Gastroesophageal sphincter (tissue), 4 donors: ENCODE measurements around the gene OR8H1. TPM values are rescaled to one million over a fixed set of nuclear protein-coding genes. Genes with fewer than 3 reads are reported as not detected.

Source experiments
- ATAC-seq: fragments of 150-250 bp; one replicate; pipeline ENCODE4 v1.9.1; 2016; ENCODE audit warnings: mild to moderate bottlenecking, moderate library complexity
- H3K27ac ChIP-seq, 4 donors: fragments of 200-600 bp; sonication (generic) in 3 of 4; 1 replicate in 3 of 4; 2 replicates in 1 of 4; pipeline ENCODE4 v1.5.1; 2016 to 2019
- H3K27me3 ChIP-seq: fragments of 200-600 bp; sonication (generic); one replicate; pipeline ENCODE4 v1.5.1; 2019
- H3K36me3 ChIP-seq, 2 donors: fragments of 200-600 bp; sonication (generic); one replicate each; pipeline ENCODE4 v1.5.1; 2019; ENCODE audit warnings: control low read depth in 1 of 2
- H3K4me1 ChIP-seq, 3 donors: fragments of 200-600 bp; sonication (generic); 1 replicate in 2 of 3; 2 replicates in 1 of 3; pipeline ENCODE4 v1.5.1; 2016 to 2019; ENCODE audit warnings: control low read depth in 2 of 3
- H3K4me3 ChIP-seq, 2 donors: fragments of 200-600 bp; sonication (generic); one replicate each; pipeline ENCODE4 v1.5.1; 2019; ENCODE audit warnings: mild to moderate bottlenecking in 1 of 2, moderate library complexity in 1 of 2
- H3K9me3 ChIP-seq, 3 donors: fragments of 200-600 bp; sonication (generic); one replicate each; pipeline ENCODE4 v1.5.1; 2017 to 2019; ENCODE audit warnings: control low read depth in 2 of 3
- CTCF ChIP-seq, 4 experiments: fragments of 200-600 bp in 2 of 4; fragments of 450-650 bp in 2 of 4; sonication (generic) in 1 of 4; IDR thresholded peaks; one replicate each; pipeline ENCODE4 v1.5.1; 2017 to 2019; ENCODE audit warnings: antibody characterized with exemption in 4 of 4, mild to moderate bottlenecking in 2 of 4, moderate library complexity in 2 of 4
- EP300 ChIP-seq: sonication (generic); formaldehyde crosslinking; IDR thresholded peaks from one replicate; pipeline ENCODE4 v1.6.1; 2017; ENCODE audit warnings: antibody characterized with exemption, mild to moderate bottlenecking
- POLR2A ChIP-seq, 2 donors: fragments of 450-650 bp; IDR thresholded peaks; one replicate each; pipeline ENCODE4 v1.6.1; 2017; ENCODE audit warnings: antibody characterized with exemption in 2 of 2, mild to moderate bottlenecking in 2 of 2, moderate library complexity in 1 of 2
- POLR2AphosphoS5 ChIP-seq: sonication (generic); formaldehyde crosslinking; IDR thresholded peaks from one replicate; pipeline ENCODE4 v1.6.1; 2017; ENCODE audit warnings: antibody characterized with exemption
- WGBS, 2 donors: methylation state at CpG; one replicate each; pipeline ENCODE4 v1.1.5; 2018; ENCODE audit warnings: low coverage in 1 of 2; 5-methylcytosine and 5-hydroxymethylcytosine counted together
- total RNA-seq, 4 donors: library from RNA; depleted of rRNA; stranded (reverse); fragments of >200 nt; gene quantifications; one replicate each; pipeline ENCODE4 v1.1.0, GENCODE V29; 2016

The OR8H1 gene
- total RNA-seq, 4 donors from 2014 or later = not detected

- Histone ChIP-seq H3K9me3 (peaks cover 0 to 21% (median 0%) of the 10 kb centered on the region in 3 donors), H3K4me1 (no peaks in the 10 kb centered on the region), H3K27me3 (no peaks in the 10 kb centered on the region), H3K4me3 (no peak overlapping the region), H3K36me3 (no peaks in the 10 kb centered on the region), H3K27ac (no peak overlapping the region)
- TF ChIP-seq CTCF (IDR thresholded peaks at IDR 0.05) = no peak
- TF ChIP-seq POLR2AphosphoS5 = no peak
- no peak for TF ChIP-seq POLR2A (IDR thresholded peaks at IDR 0.05)
- no peak for TF ChIP-seq EP300
- no peak for ATAC-seq
- WGBS, 2 donors = 50% methylated on average over 1 of the region's 3 CpGs; no CpG with 5 or more reads in 1 of the 2 donors
Measured at GRCh38 chr11:56307836-56308235, 15.8 kb upstream of the OR8H1 start.

GRCh38 chr11:56296898-56297297, 4.8 kb upstream of the OR8H1 start:
- TF ChIP-seq POLR2AphosphoS5 (no peak), EP300 (no peak), CTCF (IDR thresholded peaks at IDR 0.05) (no peak), POLR2A (IDR thresholded peaks at IDR 0.05) (no peak)
- no peak overlapping the region for H3K4me3 ChIP-seq
- no peaks in the 10 kb centered on the region for H3K36me3 ChIP-seq
- WGBS, 2 donors = 61 to 84% methylated on average over 4 of the region's 4 CpGs
- no peaks in the 10 kb centered on the region for H3K4me1 ChIP-seq
- no peaks in the 10 kb centered on the region for H3K9me3 ChIP-seq
- no peak for ATAC-seq
- no peaks in the 10 kb centered on the region for H3K27me3 ChIP-seq
- H3K27ac ChIP-seq = no peak overlapping the region

- no peak within 1 kb of the TSS for H3K27ac ChIP-seq
- no peak within 1 kb of the TSS for H3K4me3 ChIP-seq
- H3K27me3 ChIP-seq = no peaks in the 10 kb centered on the region
- no peaks in the 10 kb centered on the region for H3K4me1 ChIP-seq
- no peak for ATAC-seq
- no peaks in the 10 kb centered on the region for H3K36me3 ChIP-seq
- TF ChIP-seq CTCF (IDR thresholded peaks at IDR 0.05) (no peak), POLR2A (IDR thresholded peaks at IDR 0.05) (no peak), EP300 (no peak), POLR2AphosphoS5 (no peak)
- no peaks in the 10 kb centered on the region for H3K9me3 ChIP-seq
Measured at GRCh38 chr11:56273854-56274253, 18.2 kb downstream of the OR8H1 start, which contains the start of gene OR5T1. OR5T1 (plus strand) TSS chr11:56274154; CDS start chr11:56275639, 1,485 bp downstream.

- no peaks in the 10 kb centered on the region for H3K4me1 ChIP-seq
- no peaks in the 10 kb centered on the region for H3K27me3 ChIP-seq
- no peaks in the 10 kb centered on the region for H3K36me3 ChIP-seq
- 52 to 65% methylated on average over 3 of the region's 3 CpGs for WGBS, 2 donors
- peaks cover 0 to 3% (median 0%) of the 10 kb centered on the region in 3 donors for H3K9me3 ChIP-seq
- no peak for ATAC-seq
- no peak for TF ChIP-seq POLR2AphosphoS5
- no peak for TF ChIP-seq CTCF (IDR thresholded peaks at IDR 0.05)
- no peak for TF ChIP-seq POLR2A (IDR thresholded peaks at IDR 0.05)
- no peak for TF ChIP-seq EP300
- no peak overlapping the region for H3K27ac ChIP-seq
- no peak overlapping the region for H3K4me3 ChIP-seq
Measured at GRCh38 chr11:56271092-56271491, 21.0 kb downstream of the OR8H1 start.

- no peak for ATAC-seq
- no peak within 1 kb of the TSS for H3K4me3 ChIP-seq
- H3K36me3 ChIP-seq = no peaks in the 10 kb centered on the region
- H3K4me1 ChIP-seq = no peaks in the 10 kb centered on the region
- TF ChIP-seq POLR2AphosphoS5 (no peak), CTCF (IDR thresholded peaks at IDR 0.05) (no peak), EP300 (no peak)
- no peaks in the 10 kb centered on the region for H3K27me3 ChIP-seq
- no peaks in the 10 kb centered on the region for H3K9me3 ChIP-seq
- H3K27ac ChIP-seq = no peak within 1 kb of the TSS
Measured at GRCh38 chr11:56251954-56252353, 40.1 kb downstream of the OR8H1 start, which contains the start of gene OR5T3. OR5T3 (plus strand) TSS chr11:56252254; CDS start chr11:56252254, 0 bp downstream.

Other genes with a start within 250 kb of the OR8H1 start
- not detected for gene OR8I2, start 198.9 kb downstream of the OR8H1 start, total RNA-seq
- not detected for gene OR8H2, start 188.6 kb downstream of the OR8H1 start, total RNA-seq
- gene OR8H3, start 169.9 kb downstream of the OR8H1 start, total RNA-seq = not detected
- gene OR8J3, start 152.1 kb downstream of the OR8H1 start, total RNA-seq = under 1 TPM in 1 of 4 donors, not detected in 3; 0.12 TPM
- gene OR8K5, start 131.9 kb downstream of the OR8H1 start, total RNA-seq = not detected
- not detected for gene OR5J2, start 115.6 kb downstream of the OR8H1 start, total RNA-seq
- gene OR5T2, start 58.0 kb downstream of the OR8H1 start, total RNA-seq = under 1 TPM in 1 of 4 donors, not detected in 3; 0.35 TPM
- gene OR5T3, start 40.0 kb downstream of the OR8H1 start, total RNA-seq = not detected
- not detected for gene OR5T1, start 18.1 kb downstream of the OR8H1 start, total RNA-seq
- gene OR8K3, start 22.9 kb upstream of the OR8H1 start, total RNA-seq = not detected
- gene OR8K1, start 53.8 kb upstream of the OR8H1 start, total RNA-seq = not detected
- gene OR8J1, start 62.0 kb upstream of the OR8H1 start, total RNA-seq = not detected
- not detected for gene OR8U1, start 83.4 kb upstream of the OR8H1 start, total RNA-seq
- not detected for gene OR5AL1, start 120.4 kb upstream of the OR8H1 start, total RNA-seq
- gene OR5M3, start 181.1 kb upstream of the OR8H1 start, total RNA-seq = not detected
- gene OR5M8, start 199.1 kb upstream of the OR8H1 start, total RNA-seq = not detected